Ectodermal cell (in vitro differentiated cells): ENCODE results near the gene CDC42EP4.
"Not testable (repeated sequence)": the region's sequence is repeated elsewhere in the genome, so short reads cannot be mapped to it uniquely, and the experiment has no call there.

Experiments used
- H3K27ac ChIP-seq: 2 replicates; pipeline ENCODE4 v1.7.0; 2013; ENCODE audit warnings: mild to moderate bottlenecking, low read depth, low read length; ENCODE audit not compliant: insufficient read depth, poor library complexity, severe bottlenecking
- H3K27me3 ChIP-seq: 2 replicates; pipeline ENCODE4 v1.7.0; 2013; ENCODE audit warnings: mild to moderate bottlenecking, low read length; ENCODE audit not compliant: insufficient read depth, control insufficient read depth, poor library complexity, severe bottlenecking
- H3K36me3 ChIP-seq: one replicate; pipeline ENCODE4 v1.7.0; 2013; ENCODE audit warnings: low read length; ENCODE audit not compliant: control insufficient read depth, insufficient read depth
- H3K4me1 ChIP-seq: one replicate; pipeline ENCODE4 v1.7.0; 2013; ENCODE audit warnings: low read length; ENCODE audit not compliant: control insufficient read depth, insufficient read depth
- H3K4me3 ChIP-seq: 2 replicates; pipeline ENCODE4 v1.7.0; 2013; ENCODE audit warnings: low read depth, low read length, control low read depth; ENCODE audit not compliant: insufficient read depth
- H3K9me3 ChIP-seq: 2 replicates; pipeline ENCODE4 v1.7.0; 2013; ENCODE audit warnings: mild to moderate bottlenecking, low read length, moderate library complexity; ENCODE audit not compliant: control insufficient read depth
- WGBS, 2 experiments: methylation state at CpG; one replicate each; pipeline ENCODE4 v1.1.7; 2013; ENCODE audit warnings: missing lambda C conversion rate in 2 of 2; 5-methylcytosine and 5-hydroxymethylcytosine counted together

Gene CDC42EP4

DNA sequence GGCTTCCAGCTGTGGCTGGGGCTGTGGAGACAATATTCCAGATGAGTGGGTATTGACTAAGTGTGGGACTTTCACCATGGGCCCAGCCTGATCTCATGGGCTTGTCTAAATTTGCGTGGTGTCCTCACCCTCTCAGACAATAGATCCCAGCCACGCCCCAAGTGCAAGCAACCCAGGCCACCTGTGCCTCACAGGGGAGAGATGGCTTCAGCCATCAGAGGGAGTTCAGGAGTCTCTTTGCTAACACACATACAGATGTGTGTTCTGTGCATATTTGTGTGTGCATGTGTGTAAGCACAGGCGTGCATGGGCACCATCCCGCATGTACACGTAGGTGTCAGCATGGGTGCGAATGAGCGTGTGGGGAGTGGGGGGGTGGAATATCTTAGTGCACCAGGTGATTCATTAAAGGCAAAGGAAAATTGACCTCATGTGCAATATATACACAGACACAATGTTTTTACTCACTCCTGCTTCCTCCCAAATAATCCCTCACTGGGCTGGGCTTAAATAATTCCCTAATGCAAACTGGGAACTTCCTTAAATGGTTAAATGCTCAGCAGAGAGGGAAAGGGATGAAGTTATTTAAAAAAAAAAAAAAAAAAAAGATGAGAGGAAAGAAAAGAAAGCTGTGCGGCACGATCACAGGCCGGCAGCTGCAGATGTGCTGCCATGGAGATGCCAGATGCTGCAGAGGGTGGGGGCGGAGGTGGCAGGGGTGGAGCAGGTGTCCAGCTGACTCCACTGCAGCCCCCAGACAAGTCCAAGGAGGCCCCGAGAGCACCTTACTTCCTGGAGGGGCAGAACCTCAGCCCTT is 24.0 kb upstream of the CDC42EP4 start:
- H3K36me3 ChIP-seq: peaks cover 7% of the 10 kb centered on the region
- H3K4me3 ChIP-seq: no peak overlapping the region
- 90 to 94% methylated on average over 12 of the region's 12 CpGs for WGBS, 2 experiments
- peaks cover 12% of the 10 kb centered on the region for H3K4me1 ChIP-seq
- H3K9me3 ChIP-seq: no peaks in the 10 kb centered on the region
- H3K27me3 ChIP-seq: no peaks in the 10 kb centered on the region
- H3K27ac ChIP-seq: no peak overlapping the region

DNA sequence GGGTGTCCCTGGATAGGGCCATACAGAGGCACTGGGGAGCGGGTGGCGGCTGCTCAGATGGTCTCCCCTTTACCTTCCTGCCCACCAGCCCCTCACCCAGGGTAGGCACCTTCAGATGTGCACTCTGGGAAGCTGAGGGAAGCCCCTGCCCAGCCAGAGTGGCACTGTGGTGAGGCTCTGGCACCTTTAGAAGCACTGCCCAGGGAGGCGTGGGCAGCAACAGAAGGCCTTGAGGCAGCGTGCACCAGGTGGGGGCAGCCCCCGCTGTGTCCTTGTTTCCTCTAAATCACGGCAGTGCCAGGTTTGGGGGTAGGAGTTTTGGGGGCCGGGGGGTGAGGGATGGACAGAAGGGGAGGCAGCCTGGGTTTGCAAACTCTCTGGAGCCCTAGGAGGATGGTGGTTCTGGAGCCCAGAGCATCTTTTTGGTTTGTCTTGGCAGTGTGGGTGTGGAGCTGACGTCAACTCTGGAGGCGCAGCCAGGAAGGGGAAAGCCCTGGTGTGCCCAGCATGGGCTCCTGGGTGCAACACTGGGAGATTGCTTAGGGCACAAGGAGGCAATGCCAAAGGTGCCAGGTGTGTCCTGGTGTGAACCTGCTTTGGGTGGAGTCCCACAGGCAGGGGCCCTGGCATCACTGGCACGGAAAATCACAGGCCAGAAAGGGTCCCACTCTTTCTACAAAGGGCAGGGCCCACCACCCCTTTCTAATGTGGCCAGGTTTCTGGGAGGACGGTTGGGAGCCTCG is 23.1 kb upstream of the CDC42EP4 start:
- H3K36me3 ChIP-seq: peaks cover 7% of the 10 kb centered on the region
- peaks cover 12% of the 10 kb centered on the region for H3K4me1 ChIP-seq
- no peaks in the 10 kb centered on the region for H3K9me3 ChIP-seq
- 83 to 84% methylated on average over 12 of the region's 12 CpGs for WGBS, 2 experiments
- no peak overlapping the region for H3K4me3 ChIP-seq
- H3K27me3 ChIP-seq: no peaks in the 10 kb centered on the region
- H3K27ac ChIP-seq: no peak overlapping the region

DNA sequence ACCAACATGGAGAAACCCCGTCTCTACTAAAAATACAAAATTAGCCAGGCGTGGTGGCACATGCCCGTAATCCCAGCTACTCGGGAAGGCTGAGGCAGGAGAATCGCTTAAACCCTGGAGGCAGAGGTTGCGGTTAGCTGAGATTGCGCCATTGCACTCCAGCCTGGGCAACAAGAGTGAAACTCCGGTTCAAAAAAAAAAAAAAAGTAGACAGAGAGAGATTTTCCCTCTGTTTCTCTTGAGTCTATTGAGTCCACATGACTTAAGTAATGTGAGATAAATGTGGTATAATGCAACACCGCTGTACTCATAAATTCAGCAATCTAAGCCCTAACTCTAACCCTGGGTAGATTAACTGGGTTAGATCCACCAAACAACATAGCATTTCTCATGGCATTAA is 21.6 kb upstream of the CDC42EP4 start:
- peaks cover 12% of the 10 kb centered on the region for H3K4me1 ChIP-seq
- not testable (repeated sequence) for H3K27me3 ChIP-seq, H3K27ac ChIP-seq, H3K36me3 ChIP-seq, H3K4me3 ChIP-seq, H3K9me3 ChIP-seq
- WGBS, 2 experiments: 96 to 97% methylated on average over 8 to 9 of the region's 9 CpGs

DNA sequence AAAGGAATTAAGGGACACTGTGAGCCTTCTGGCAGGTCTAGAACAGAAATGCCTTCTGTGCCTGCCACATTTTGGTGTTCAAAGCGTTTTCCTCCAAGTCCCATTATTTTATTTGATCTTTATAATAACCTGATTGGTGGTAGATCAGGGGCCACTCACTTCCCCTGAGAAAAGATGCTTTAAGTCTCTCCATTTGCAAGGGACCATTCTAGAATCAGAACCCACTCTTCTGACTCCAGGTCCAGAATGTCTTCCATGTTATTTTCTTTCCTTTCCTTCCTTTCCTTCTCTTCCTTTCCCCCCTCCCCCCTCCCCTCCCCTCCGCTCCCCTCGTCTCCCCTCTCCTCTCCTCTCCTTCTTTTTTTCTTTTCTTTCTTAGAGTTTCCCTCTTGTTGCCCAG is 19.3 kb upstream of the CDC42EP4 start:
- Histone ChIP-seq H3K4me1 (no peaks in the 10 kb centered on the region), H3K9me3 (no peaks in the 10 kb centered on the region)
- WGBS, 2 experiments: 54 to 64% methylated on average over 3 of the region's 3 CpGs

DNA sequence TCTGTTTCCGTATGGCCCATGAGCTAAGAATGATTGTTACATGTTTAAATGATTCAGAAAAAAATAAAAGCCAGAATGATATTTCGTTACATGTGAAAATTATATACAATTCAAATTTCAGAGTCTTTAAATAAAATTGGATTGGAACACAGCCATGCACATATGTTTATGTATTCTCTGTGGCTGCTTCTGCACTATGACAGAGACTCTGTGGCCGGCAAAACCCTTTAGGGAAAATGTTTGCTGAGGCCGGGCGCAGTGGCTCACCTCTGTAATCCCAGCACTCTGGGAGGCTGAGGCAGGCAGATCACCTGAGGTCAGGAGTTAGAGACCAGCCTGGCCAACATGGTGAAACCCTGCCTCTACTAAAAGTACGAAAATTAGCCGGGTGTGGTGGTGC is 15.9 kb upstream of the CDC42EP4 start:
- Histone ChIP-seq H3K4me1 (peaks cover 18% of the 10 kb centered on the region), H3K36me3 (no peaks in the 10 kb centered on the region), H3K27ac (no peak overlapping the region), H3K9me3 (no peaks in the 10 kb centered on the region), H3K4me3 (no peak overlapping the region), H3K27me3 (no peaks in the 10 kb centered on the region)
- WGBS, 2 experiments: 92 to 98% methylated on average over 5 to 7 of the region's 7 CpGs

More for the DNA sequence above, 19.3 kb upstream of the CDC42EP4 start:
- H3K27ac ChIP-seq: no peak overlapping the region
- no peaks in the 10 kb centered on the region for H3K36me3 ChIP-seq
- H3K4me3 ChIP-seq: no peak overlapping the region
- no peaks in the 10 kb centered on the region for H3K27me3 ChIP-seq

DNA sequence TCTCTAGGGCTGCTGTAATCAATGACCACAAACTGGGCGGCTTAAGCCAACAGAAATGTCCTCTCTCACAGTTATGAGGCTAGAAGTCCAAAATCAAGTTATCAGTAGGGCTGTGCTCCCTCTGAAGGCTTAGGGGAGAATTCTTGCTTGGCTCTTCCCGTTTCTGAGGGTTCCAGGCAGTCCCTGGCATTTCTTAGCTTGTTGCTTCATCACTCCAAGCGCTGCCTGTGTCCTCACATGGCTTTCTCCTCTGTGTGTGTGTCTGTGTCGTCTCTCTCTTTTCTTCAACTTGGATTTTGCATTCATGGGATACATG is 13.7 kb upstream of the CDC42EP4 start:
- no peak overlapping the region for H3K27ac ChIP-seq
- H3K27me3 ChIP-seq: no peaks in the 10 kb centered on the region
- peaks cover 18% of the 10 kb centered on the region for H3K4me1 ChIP-seq
- 73 to 75% methylated on average over 4 of the region's 4 CpGs for WGBS, 2 experiments
- no peak overlapping the region for H3K4me3 ChIP-seq
- H3K9me3 ChIP-seq: no peaks in the 10 kb centered on the region
- H3K36me3 ChIP-seq: no peaks in the 10 kb centered on the region

DNA sequence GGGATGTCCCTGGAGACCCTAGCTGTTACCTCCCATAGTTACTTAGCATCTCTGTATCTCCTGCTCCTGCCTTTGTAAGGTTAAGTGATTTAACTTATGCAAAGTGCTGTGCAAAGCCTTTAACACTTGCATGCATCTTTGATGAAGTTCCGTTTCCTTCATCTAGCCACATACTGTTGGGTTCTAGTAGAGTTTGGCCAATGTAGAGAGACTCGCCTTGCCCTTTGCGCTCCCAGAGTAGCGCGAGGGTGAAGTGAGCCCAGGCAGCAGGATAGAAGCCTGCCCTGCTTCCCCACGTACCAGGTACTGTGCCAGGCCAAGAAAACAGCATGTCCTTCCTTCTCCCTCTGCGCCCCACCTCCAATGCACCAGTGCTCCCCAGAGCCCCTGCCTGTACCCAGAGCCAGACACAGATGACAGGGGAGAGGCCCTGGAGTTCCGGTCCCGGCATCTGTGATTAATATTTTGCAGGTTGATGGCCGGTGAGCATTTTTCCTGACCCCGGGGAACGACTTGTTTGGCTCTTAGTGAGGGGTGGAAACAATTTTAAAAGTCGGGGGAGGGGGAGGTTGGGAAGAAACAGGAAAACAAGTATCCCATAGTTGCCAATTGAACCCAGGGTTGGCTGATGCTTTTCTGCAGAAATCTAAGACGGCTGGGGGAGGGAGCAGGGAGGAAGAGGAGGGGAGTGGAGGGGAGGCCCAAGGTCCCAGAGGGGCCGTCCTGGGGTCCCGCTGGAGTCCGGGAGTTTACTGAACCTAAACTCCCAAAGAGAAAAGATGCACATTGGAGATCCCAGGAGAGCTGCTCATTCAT is 13.1 kb upstream of the CDC42EP4 start:
- no peaks in the 10 kb centered on the region for H3K27me3 ChIP-seq
- H3K27ac ChIP-seq: no peak overlapping the region
- WGBS, 2 experiments: 72 to 75% methylated on average over 17 of the region's 17 CpGs
- no peak overlapping the region for H3K4me3 ChIP-seq
- H3K9me3 ChIP-seq: no peaks in the 10 kb centered on the region
- H3K36me3 ChIP-seq: no peaks in the 10 kb centered on the region
- H3K4me1 ChIP-seq: peaks cover 18% of the 10 kb centered on the region

DNA sequence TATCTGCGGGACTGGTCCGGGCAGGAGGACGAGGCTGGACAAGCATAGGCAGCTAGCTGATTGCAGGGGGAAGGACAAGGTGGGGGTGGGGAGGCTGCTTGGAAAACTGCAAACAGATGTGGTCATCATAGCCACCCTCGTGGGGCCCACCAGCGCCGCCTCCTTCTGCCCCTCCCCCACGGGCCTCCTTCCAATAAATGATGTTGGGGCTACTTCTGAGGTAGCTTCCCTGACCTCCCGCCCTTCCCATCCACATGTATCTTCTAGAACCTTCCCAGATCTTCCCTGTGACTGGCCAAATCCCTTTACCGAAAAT is 12.3 kb upstream of the CDC42EP4 start:
- Histone ChIP-seq H3K27ac (no peak overlapping the region), H3K4me1 (peaks cover 25% of the 10 kb centered on the region), H3K36me3 (no peaks in the 10 kb centered on the region), H3K4me3 (no peak overlapping the region), H3K27me3 (no peaks in the 10 kb centered on the region), H3K9me3 (no peaks in the 10 kb centered on the region)
- WGBS, 2 experiments: 67 to 73% methylated on average over 9 of the region's 9 CpGs

DNA sequence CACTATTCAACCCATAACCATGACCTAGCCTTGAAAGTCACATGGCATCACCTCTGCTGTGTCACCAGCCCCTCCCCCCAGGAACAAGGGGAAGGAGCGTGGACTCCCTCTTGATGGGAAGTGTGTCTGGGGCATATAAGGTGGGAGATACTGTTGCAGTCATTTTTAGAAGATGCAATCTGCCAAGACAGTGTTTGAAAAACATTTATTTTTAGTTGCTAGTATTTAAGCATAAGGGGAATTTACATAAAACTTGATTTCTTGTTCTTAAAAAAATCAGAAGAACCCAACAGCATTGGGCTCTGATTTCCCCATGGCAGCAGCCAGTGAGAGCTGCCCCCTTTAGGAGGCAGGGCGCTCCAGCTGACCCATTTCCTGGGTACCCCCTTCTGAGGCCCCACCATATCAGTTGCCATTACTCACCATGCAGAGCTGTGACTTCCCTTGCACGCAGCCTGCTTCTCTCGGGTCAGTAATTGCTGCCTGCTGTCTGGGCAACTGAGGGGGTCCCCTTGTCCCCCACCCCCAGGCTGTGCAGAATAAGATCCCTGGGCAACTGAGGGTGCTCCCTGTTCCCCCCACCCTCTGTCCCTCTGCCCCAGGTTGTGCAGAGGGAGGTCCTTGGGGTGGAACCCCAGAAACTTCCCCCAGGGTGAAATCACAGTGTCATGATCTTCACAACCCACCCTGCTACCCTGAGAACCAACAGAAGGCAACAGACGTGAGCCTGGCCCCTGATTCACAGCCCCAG is 11.8 kb upstream of the CDC42EP4 start:
- H3K27ac ChIP-seq: no peak overlapping the region
- H3K36me3 ChIP-seq: no peaks in the 10 kb centered on the region
- H3K9me3 ChIP-seq: no peaks in the 10 kb centered on the region
- H3K4me3 ChIP-seq: no peak overlapping the region
- peaks cover 25% of the 10 kb centered on the region for H3K4me1 ChIP-seq
- no peaks in the 10 kb centered on the region for H3K27me3 ChIP-seq
- WGBS, 2 experiments: 75 to 78% methylated on average over 5 of the region's 5 CpGs
